Testis (tissue), 5 donors: ENCODE results near the gene CSF2RB. TPM values are rescaled to one million over a fixed set of nuclear protein-coding genes. Genes with fewer than 3 reads are reported as not detected.

Experiments used
- DNase-seq: peaks from one replicate; pipeline ENCODE4 v3.0.0-alpha.2; 2019
- H3K27ac ChIP-seq, 2 donors: fragments of 200-600 bp; sonication (generic); one replicate each; pipeline ENCODE4 v1.5.1; 2019
- H3K27me3 ChIP-seq: fragments of 200-600 bp; sonication (generic); one replicate; pipeline ENCODE4 v1.5.1; 2019
- H3K36me3 ChIP-seq: fragments of 200-600 bp; sonication (generic); one replicate; pipeline ENCODE4 v1.5.1; 2017; ENCODE audit warnings: low read depth; ENCODE audit errors: missing control alignments
- H3K4me1 ChIP-seq: fragments of 200-600 bp; sonication (generic); one replicate; pipeline ENCODE4 v1.5.1; 2019
- H3K4me3 ChIP-seq, 2 donors: fragments of 200-600 bp; sonication (generic); one replicate each; pipeline ENCODE4 v1.5.1; 2017 to 2019
- H3K9me3 ChIP-seq: fragments of 200-600 bp; sonication (generic); one replicate; pipeline ENCODE4 v1.5.1; 2017
- POLR2A ChIP-seq: fragments of 450-650 bp; IDR thresholded peaks from one replicate; pipeline ENCODE4 v1.6.1; 2017; ENCODE audit warnings: antibody characterized with exemption, mild to moderate bottlenecking, moderate library complexity
- WGBS, 2 donors: methylation state at CpG; one replicate each; pipeline ENCODE4 v1.1.5; 2018; 5-methylcytosine and 5-hydroxymethylcytosine counted together
- intact Hi-C: fragments of 100-400 bp; cut with DNase I; formaldehyde crosslinking; loops from one replicate; pipeline ENCODE4 v1.15.1; 2023; ENCODE audit warnings: low total_unique reads
- long read RNA-seq, 2 donors: transcript quantifications; one replicate each; lab custom pipeline, GENCODE V29; 2026
- polyA plus RNA-seq: library from polyadenylated mRNA; stranded (reverse); fragments of 350-450 nt; fragmentation: Illumina TruSeq; extraction: RNeasy Lipid Tissue Mini Kit (QIAGEN cat#74804); gene quantifications from one replicate; pipeline ENCODE4 v1.2.3, GENCODE V29; 2014; ENCODE audit warnings: low read depth, low replicate concordance; ENCODE audit not compliant: insufficient read depth
- total RNA-seq, 2 donors: library from RNA; depleted of rRNA; stranded (reverse); fragments of >200 nt; gene quantifications; one replicate each; pipeline ENCODE4 v1.2.3, GENCODE V29; 2016
- TF ChIP-seq, protein P1 (sequence below), 3 experiments: fragments of 450-650 bp in 2 of 3; fragments of 200-600 bp in 1 of 3; sonication (generic) in 1 of 3; IDR thresholded peaks; one replicate each; pipeline ENCODE4 v1.5.1; 2016 to 2019; ENCODE audit warnings: antibody characterized with exemption in 3 of 3, mild to moderate bottlenecking in 2 of 3, moderate library complexity in 1 of 3

Gene CSF2RB
- total RNA-seq (1 to 10 TPM; 2.3 to 2.6 TPM), polyA plus RNA-seq (4.0 TPM)
- long read RNA-seq, donor 1 = 0 reads
- long read RNA-seq, donor 2 = 0 reads

DNA sequence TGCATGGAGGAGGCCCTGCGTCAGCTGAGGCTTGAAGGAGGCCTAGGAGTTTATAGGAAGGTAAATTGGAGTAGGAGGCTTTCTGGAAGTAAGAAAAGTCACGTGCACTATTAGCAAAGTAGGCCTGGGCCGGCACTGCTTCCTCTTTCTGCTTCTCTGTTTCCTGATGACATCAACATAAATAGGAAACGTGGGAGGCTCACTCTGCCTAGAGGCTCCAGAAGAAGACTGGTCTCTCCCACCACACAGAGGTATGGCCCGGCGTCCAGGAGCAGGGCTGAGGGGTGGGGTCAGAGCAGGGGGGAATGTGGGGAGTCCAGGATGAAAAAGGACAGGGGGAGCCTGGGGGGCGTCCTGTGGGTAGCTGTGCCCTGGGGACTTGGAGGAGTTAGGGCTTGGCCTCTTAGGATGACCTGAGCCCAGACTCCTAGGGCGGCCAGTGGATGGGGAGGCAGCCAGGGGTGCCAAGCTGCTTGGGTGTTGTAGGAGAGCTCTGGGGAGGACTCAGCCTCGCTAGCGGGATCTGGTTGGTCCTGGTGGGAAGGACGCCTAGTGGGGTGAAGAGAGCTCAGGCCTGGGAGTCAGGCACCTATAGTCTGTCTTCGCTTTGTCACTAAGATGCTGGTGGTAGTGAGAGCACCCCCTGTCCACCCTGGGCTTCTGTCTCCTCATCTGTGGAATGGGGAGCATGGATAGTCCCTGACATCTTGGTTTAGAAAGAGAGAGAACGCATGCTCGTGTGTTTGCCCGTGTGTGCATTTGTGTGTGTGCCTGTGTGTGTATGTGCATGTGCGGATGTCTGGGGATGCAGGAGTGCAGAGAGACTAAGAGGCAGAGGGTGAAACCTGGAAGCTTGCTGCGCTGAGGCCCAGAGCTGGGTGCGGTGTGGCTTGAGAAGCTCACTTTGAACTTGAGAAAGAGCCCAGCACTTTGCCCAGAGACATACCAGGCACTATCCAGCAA, at the start of gene CSF2RB:
TSS of gene CSF2RB (plus strand) at position 202 of the 963 bp plus-strand sequence. CDS start 8,580 bp downstream, outside the sequence.
- Histone ChIP-seq H3K4me3 (no peak within 1 kb of the TSS), H3K27me3 (no peaks in the 10 kb centered on the region), H3K36me3 (no peaks in the 10 kb centered on the region), H3K27ac (no peak within 1 kb of the TSS), H3K4me1 (no peaks in the 10 kb centered on the region), H3K9me3 (no peaks in the 10 kb centered on the region)
- intact Hi-C loops = no loop called here
- WGBS, 2 donors = 64 to 65% methylated on average over 18 of the region's 18 CpGs
- no peak for TF ChIP-seq POLR2A
- TF ChIP-seq, protein P1, sequence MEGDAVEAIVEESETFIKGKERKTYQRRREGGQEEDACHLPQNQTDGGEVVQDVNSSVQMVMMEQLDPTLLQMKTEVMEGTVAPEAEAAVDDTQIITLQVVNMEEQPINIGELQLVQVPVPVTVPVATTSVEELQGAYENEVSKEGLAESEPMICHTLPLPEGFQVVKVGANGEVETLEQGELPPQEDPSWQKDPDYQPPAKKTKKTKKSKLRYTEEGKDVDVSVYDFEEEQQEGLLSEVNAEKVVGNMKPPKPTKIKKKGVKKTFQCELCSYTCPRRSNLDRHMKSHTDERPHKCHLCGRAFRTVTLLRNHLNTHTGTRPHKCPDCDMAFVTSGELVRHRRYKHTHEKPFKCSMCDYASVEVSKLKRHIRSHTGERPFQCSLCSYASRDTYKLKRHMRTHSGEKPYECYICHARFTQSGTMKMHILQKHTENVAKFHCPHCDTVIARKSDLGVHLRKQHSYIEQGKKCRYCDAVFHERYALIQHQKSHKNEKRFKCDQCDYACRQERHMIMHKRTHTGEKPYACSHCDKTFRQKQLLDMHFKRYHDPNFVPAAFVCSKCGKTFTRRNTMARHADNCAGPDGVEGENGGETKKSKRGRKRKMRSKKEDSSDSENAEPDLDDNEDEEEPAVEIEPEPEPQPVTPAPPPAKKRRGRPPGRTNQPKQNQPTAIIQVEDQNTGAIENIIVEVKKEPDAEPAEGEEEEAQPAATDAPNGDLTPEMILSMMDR (IDR thresholded peaks at IDR 0.05) = no peak
- DNase-seq = no peak

DNA sequence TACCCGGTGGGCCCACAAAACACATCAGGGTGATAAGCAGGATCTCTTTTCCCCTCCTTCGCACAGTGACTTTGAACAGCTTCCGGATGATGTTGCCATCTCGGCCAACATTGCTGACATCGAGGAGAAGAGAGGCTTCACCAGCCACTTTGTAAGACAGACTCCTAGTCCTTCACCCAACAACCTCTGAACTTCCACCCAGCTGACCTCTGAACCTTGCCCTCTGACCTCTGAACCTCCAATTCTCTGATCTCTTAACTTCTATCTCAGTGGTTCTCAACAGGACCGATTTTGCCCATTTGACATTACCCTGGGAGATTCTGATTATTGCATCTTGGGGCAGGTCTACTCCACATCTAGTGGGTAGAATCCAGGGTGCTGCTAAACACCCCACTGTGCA, 49.4 kb upstream of the CSF2RB start:
- no peak for TF ChIP-seq POLR2A
- TF ChIP-seq, protein P1 (IDR thresholded peaks at IDR 0.05) = no peak
- H3K27ac ChIP-seq = no peak overlapping the region
- no peaks in the 10 kb centered on the region for H3K9me3 ChIP-seq
- no peaks in the 10 kb centered on the region for H3K27me3 ChIP-seq
- no peaks in the 10 kb centered on the region for H3K36me3 ChIP-seq
- intact Hi-C loops = no loop called here
- WGBS, 2 donors = 89 to 91% methylated on average over 6 of the region's 6 CpGs
- H3K4me3 ChIP-seq = no peak overlapping the region
- no peaks in the 10 kb centered on the region for H3K4me1 ChIP-seq
- DNase-seq = no peak

DNA sequence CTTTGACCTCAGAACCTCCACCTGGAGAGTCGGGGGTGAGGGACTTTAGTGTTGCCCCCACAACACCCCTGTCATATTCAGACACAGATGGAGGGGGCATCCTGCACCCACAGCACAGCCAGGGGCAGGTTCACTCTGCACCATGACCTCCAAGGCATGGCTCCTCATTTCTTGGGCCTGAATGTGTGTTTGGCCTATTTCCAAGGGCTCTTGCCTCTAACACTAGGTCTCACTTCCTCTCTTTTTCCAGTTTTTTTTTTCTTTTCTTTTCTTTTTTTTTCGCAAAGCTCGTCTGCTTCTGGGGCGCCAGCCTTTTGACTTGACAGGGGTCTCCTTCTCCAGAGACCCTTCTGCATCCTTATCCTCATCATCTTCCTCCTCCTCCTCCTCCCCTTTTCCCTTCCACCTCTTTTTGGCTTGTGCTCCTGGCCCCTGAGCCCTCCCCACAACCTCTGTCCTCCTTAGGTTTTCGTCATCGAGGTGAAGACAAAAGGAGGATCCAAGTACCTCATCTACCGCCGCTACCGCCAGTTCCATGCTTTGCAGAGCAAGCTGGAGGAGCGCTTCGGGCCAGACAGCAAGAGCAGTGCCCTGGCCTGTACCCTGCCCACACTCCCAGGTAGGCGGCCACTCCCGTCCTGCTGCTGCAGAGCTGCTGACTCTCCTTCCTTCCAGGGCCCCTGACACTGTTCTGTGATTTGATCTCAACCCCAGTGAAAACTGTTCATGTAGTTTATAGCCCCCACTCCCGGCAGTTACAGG, 48.8 kb upstream of the CSF2RB start:
- H3K9me3 ChIP-seq = no peaks in the 10 kb centered on the region
- no peak for DNase-seq
- H3K4me1 ChIP-seq = no peaks in the 10 kb centered on the region
- H3K27me3 ChIP-seq = no peaks in the 10 kb centered on the region
- H3K4me3 ChIP-seq = no peak overlapping the region
- H3K27ac ChIP-seq = no peak overlapping the region
- intact Hi-C loops = no loop called here
- TF ChIP-seq POLR2A = no peak
- TF ChIP-seq, protein P1 (IDR thresholded peaks at IDR 0.05) = no peak
- H3K36me3 ChIP-seq = no peaks in the 10 kb centered on the region
- WGBS, 2 donors = 67 to 69% methylated on average over 10 to 14 of the region's 14 CpGs

- Histone ChIP-seq H3K27me3 (no peaks in the 10 kb centered on the region), H3K27ac (no peak overlapping the region), H3K4me3 (no peak overlapping the region), H3K4me1 (no peaks in the 10 kb centered on the region), H3K9me3 (no peaks in the 10 kb centered on the region), H3K36me3 (no peaks in the 10 kb centered on the region)
- WGBS, 2 donors = 35 to 38% methylated on average over 13 of the region's 13 CpGs
- TF ChIP-seq POLR2A = no peak
- TF ChIP-seq, protein P1 (IDR thresholded peaks at IDR 0.05) = no peak
- intact Hi-C loops = no loop called here
- no peak for DNase-seq
Observed at GRCh38 chr22:36865346-36865745, 48.1 kb upstream of the CSF2RB start.
